ENCODE measurements around the gene FZD4.

- TF ChIP-seq YY1 (IDR thresholded peaks at IDR 0.05; ENCODE audit: extremely low read depth, insufficient replicate concordance, low read depth, low read length) (no peak), CTCF (IDR thresholded peaks at IDR 0.05 in 2 of 3, conservative IDR thresholded peaks at IDR 0.05 in 1 of 3; ENCODE audit: borderline replicate concordance in 1 of 3, insufficient read depth in 1 of 3, low read depth in 2 of 3, low read length in 2 of 3) (no peak), POLR2A (IDR thresholded peaks at IDR 0.05; ENCODE audit: borderline replicate concordance, extremely low read depth, insufficient read depth, insufficient read length) (no peak), SIN3A (IDR thresholded peaks at IDR 0.05; ENCODE audit: low read depth) (no peak), SP1 (IDR thresholded peaks at IDR 0.05; ENCODE audit: low read depth) (no peak), EZH2 (IDR thresholded peaks at IDR 0.05) (no peak), CBX3 (IDR thresholded peaks at IDR 0.05; ENCODE audit: low read depth) (no peak), POLR2AphosphoS5 (IDR thresholded peaks at IDR 0.05; ENCODE audit: low read depth, low read length) (no peak), EZH2phosphoT487 (IDR thresholded peaks at IDR 0.05; ENCODE audit: borderline replicate concordance) (no peak)
- TF ChIP-seq, protein P1, sequence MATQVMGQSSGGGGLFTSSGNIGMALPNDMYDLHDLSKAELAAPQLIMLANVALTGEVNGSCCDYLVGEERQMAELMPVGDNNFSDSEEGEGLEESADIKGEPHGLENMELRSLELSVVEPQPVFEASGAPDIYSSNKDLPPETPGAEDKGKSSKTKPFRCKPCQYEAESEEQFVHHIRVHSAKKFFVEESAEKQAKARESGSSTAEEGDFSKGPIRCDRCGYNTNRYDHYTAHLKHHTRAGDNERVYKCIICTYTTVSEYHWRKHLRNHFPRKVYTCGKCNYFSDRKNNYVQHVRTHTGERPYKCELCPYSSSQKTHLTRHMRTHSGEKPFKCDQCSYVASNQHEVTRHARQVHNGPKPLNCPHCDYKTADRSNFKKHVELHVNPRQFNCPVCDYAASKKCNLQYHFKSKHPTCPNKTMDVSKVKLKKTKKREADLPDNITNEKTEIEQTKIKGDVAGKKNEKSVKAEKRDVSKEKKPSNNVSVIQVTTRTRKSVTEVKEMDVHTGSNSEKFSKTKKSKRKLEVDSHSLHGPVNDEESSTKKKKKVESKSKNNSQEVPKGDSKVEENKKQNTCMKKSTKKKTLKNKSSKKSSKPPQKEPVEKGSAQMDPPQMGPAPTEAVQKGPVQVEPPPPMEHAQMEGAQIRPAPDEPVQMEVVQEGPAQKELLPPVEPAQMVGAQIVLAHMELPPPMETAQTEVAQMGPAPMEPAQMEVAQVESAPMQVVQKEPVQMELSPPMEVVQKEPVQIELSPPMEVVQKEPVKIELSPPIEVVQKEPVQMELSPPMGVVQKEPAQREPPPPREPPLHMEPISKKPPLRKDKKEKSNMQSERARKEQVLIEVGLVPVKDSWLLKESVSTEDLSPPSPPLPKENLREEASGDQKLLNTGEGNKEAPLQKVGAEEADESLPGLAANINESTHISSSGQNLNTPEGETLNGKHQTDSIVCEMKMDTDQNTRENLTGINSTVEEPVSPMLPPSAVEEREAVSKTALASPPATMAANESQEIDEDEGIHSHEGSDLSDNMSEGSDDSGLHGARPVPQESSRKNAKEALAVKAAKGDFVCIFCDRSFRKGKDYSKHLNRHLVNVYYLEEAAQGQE (IDR thresholded peaks at IDR 0.05; ENCODE audit: low read depth) = no peak
These were observed 13.2 kb downstream of the FZD4 start for GRCh38 chr11:86941871-86942599.
